ENCODE measurements around the gene SMOC2.

GRCh38 chr6:168663041-168663440 is 222.1 kb downstream of the SMOC2 start:
- TF ChIP-seq CTCF (IDR thresholded peaks at IDR 0.05) (no peak), POLR2A (IDR thresholded peaks at IDR 0.05) (no peak)
